Measurements from ENCODE around the gene SAMD8.

Gene SAMD8

DNA sequence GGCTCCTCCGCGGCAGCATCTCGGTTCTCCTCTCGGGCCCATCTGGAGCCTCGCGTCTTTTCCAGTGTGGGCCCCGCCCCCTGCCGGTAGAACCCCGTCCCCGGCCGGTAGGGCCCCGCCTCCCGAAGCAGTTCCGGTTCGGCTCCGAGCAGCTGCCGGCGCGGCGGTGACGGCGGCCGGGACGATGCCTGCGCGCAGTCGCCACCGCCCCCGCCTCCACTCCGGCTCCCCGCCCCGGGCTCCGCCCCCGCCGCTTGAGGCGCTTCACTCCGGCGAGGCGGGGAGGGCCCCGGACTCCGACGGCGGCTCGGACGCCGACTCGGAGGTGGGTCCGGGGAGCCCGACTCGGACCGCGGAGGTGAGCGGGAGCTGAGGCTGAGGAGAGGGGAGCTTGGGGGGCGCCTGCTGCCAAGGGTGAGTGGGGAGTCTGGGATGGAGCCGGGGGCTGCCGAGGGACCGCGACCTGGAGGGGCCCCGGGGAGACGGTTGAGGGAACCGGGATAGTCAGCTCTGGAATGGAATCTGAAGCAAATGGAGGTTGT, at the start of gene SAMD8:
Gene SAMD8 (plus strand): TSS at position 292 of the 542 bp plus-strand sequence. CDS start 38,873 bp downstream, outside the sequence.
- DNase-seq, result peak; percentile 96

- DNase-seq, result no peak
These were observed 49.5 kb upstream of the SAMD8 start for GRCh38 chr10:75061709-75062505.

DNA sequence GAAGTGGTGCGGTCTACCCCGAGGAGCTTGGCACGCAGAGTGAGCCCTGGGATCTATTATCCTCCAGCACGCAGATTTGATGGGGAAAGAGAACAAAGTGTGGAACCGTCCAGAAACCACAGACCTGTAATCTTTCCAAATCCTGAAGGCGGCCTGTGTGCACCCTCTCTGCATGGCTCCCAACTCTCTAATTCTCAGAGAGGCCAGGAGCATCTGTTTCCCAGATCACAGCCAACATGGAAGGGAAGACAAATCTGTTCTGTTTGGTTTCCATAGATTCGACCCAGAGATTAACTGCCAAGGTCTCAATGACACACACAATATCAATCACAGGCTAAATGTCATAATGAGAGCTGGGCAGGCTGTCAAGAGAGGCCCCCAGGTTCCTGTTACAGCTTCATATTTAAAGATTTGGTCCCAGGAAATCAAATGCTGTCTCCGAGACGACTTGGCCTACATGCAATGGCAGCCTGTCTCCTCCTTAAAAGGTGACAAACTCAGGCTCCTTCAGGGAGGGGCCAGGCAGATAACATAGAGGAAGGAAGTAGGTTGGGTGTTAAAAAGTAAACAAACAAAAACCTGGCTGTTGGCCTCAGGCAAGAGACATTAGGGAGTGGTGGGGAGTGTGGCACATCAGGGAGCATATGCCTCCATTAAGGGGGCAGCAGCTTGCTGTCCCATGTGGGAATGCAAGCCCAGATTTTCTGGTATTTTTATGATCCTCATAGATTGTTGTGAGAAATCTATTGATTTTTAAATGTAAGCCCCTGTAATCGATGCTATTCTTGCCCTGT, 48.8 kb upstream of the SAMD8 start:
- DNase-seq, result no peak

DNA sequence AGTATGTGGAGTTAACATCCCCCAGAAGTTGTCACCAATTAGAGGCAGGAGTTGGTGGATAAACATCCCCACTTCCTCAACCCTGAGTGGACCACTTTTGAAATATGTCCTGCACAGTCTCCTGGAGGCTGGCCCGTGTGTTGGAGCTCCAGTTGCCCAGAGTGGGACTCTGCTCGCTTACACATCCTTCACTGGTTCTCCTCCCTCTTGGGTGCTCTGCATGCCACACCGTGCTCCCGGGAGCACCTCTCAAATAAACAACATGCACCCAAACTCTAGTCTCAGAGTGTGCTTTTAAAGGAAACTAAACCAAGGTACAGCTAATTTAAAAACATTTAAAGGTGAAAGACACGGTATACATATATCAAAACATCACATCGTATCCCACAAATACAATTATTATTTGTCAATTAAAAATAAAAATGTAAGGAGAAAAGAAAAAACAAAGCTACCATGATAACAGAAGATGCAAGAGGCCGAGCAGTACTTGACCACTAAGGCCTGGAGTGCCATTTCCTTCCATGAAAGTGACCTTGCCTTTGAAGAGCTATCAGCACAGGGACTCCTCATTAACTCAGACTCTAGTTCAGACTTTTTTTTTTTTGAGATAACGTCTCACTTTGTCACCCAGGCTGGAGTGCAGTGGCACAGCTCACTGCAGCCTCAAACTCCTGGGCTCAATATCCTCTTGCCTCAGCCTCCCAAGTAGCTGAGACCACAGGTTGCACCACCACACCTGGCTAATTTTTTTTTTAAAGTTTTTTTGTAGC, 47.8 kb upstream of the SAMD8 start:
- DNase-seq, result no peak

- DNase-seq, result no peak
These were observed 46.4 kb upstream of the SAMD8 start for GRCh38 chr10:75065076-75065475.

GRCh38 chr10:75066271-75066670, 45.2 kb upstream of the SAMD8 start:
- no peak for DNase-seq

- no peak for DNase-seq
These were observed 44.2 kb upstream of the SAMD8 start for GRCh38 chr10:75067272-75067671.

GRCh38 chr10:75068523-75068922, 42.9 kb upstream of the SAMD8 start:
- DNase-seq, result no peak

DNA sequence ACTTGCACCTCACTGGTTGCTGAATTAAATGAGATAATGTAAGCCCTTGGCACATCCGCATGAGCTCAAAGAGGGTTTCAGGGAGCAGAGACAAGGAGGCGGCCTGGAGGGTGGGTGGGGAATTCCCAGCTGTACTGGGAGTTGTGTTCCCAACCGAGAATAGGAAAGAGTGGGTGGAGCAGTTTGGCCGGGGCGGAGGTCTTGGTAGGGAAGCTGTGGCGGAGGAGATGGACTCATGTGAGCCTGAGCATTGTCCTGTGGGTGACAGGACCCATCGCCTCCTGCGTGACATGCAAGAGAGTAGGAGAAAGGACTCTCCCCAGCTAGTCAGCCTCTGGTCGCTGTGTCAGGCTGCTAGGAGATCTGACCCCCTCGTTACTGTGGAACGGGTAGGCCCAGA, 41.0 kb upstream of the SAMD8 start:
- no peak for DNase-seq

DNA sequence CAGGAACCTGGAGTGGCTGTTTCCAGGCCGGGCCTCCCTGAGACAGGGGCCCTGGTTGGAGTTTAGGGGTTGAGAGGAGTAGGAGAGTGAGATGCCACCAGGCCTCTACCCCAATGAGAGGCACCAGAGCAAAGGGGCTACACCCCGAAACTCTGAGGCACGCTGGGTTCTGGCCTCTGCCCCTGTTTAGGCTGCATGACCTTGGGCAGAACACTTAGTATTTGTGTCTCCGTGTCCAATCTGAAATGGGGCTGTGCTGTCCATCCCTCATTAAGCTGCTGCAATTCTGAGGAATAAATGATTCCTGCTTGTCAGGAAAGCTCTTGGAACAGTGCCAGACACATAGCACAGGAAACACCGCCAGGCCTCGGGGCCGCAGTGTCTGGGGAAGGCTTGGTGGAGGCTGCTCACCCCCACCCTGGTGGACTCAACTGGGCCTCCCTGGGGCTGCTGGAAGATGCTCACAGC, 40.5 kb upstream of the SAMD8 start:
- DNase-seq, result no peak

DNA sequence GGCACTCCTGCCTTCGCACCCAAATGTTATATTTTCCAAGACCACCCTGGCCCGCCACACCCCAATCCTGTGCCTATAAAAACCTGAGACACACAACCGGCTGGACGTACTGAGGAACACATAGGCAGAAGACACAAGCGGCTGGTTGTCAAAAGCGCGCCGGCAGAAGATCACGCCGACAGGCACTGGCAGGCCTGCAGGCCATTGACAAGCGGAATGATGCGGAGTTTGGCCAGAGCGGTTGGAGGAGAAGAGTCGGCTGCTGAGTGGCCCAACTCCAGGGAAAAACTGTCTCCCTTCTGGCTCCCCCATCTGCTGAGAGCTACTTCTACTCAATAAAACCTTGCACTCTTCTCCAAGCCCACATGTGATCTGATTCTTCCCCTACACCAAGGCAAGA, 39.7 kb upstream of the SAMD8 start:
- DNase-seq, result no peak

- DNase-seq, result no peak
These were observed 38.7 kb upstream of the SAMD8 start for GRCh38 chr10:75072727-75073126.

- no peak for DNase-seq
These were observed 38.0 kb upstream of the SAMD8 start for GRCh38 chr10:75073442-75073841.

DNA sequence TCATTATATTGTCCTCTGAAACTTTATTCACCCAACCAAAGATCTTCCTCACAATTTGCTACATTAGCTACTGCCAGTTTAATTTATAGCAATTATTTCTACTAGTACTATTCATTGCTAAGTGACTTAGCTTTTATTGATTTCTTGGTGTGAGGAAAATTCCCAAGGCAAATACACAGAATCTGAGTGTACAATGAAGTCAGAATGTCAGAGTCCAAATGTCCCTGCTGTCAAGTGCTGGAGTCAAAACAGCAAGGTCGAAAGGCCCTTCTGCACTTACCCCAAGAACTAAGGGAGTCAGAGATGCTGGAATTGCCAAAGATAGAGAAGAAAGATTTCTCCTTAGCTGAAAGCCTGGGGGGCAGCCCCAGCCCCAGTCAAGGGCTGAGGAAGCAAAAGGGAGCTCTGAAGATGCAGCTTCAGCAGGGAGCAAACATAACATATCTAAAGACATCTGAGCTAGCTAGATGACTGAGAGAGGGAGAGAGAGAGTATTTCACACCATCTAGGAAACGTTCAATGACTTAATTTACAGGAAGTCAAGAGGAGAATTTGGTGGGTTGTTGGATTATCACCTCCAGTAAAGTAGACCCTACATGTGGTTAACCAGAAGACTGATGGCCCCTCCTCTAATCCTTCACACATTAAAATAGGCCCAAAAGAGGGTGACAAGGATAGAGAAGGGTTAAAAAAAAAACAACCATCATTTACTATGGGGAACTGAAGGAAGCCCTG, 36.6 kb upstream of the SAMD8 start:
- no peak for DNase-seq

- DNase-seq, result no peak
These were observed 35.1 kb upstream of the SAMD8 start for GRCh38 chr10:75076348-75076747.

DNA sequence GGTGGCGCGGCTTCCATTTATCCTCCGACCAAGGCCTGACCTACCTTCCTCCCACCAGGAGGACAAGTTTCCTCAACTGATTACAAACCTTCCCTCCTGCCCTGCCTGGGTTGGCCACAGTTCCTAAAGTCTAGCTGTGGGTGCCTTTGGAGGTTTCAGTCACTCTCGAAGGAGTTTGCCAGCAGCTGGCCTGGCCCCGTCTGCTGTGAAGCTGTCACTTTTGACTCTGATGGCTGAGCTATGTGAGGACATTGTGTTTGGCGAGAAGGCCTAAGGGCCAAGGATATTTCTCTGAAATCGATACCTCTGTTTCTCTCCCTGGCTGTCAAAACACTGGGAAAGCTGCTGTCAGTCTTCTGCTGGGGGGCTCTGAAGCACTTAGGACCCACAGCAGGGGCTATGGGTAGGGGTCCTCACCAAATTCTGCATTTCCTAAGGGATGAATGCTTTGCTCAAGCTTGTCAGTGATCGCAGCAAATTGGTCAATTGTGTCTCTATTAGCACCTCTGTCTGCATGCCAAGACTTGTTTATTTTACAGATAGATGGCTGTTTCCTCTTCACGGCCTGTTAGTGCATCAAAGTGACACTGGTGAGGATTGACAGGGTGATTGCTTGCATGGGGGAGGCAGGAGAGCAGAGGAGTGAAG, 31.9 kb upstream of the SAMD8 start:
- DNase-seq, result no peak

DNA sequence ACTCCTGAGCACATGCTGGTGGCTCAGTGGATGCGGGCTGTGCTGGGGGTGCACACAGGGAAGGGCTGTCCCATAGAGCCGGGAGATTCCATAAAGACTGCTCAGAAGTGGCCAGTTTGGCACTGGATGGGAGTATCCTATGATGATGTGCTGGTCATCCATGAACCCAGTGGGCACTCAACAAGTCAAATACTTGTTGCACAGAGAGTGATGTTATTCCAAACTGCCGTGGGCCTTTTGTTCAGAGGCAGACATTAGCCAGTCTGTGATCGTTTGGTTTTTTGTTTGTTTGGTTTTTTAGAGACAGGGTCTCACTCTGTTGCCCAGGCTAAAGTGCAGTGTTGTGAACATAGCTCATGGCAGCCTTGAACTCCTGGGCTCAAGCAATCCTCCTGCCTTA, 30.9 kb upstream of the SAMD8 start:
- no peak for DNase-seq

GRCh38 chr10:75081379-75081778, 30.1 kb upstream of the SAMD8 start:
- DNase-seq, result no peak

DNA sequence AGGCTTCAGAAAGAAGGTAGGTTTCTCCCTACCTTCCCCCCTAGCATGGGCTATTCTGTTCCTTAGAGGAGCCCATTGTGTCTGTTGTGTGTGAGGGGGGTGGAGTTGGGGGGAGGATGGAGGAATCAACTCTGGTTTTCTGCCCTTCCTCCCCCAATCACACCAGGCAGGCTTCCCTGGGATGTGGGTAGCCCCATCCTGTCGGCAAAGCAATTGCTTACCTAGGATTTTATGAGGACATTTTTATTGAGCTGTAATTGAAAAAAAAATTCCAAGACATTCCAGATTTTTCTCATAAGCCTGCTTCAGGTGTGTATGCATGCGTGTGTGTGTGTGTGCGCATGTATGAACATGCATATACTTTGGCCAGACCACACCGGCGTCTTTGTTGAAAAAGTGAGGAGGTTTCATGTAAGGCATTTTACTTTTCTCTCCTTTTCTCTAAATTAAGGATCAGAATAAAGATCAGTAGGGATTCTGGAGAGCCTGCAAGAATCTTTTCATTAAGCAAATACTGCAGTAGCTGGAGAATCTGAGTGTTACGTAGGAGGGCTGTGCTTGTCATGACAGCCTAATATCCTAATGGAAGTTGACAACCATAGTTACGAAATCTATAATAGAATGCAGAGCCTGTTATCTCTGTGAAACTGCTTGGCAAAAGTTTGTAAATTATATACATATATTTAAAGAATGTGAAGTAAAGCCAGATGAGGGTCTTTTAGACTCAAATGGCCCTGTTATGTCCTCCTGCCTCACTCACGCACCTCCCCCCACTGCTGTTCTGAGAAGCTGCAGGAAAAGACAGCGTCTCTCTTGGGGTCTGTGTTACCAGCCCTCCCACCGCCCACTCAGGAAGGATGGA, 27.3 kb upstream of the SAMD8 start:
- no peak for DNase-seq

GRCh38 chr10:75084834-75085384, 26.5 kb upstream of the SAMD8 start:
- no peak for DNase-seq

Data from stimulated activated naive CD4-positive, alpha-beta T cell treated with Interleukin-2 at 50 U/mL for 16 hours (primary cell).